Endothelial cell (in vitro differentiated cells): ENCODE data around the gene GRIN2A. TPM values are rescaled to one million over a fixed set of nuclear protein-coding genes. Genes with fewer than 3 reads are reported as not detected.

Source experiments
- DNase-seq: peaks from one replicate; pipeline ENCODE4 v3.0.0; 2021; ENCODE audit warnings: low spot score
- H3K27ac Mint-ChIP-seq: one replicate; pipeline ENCODE4 v1.8.0; 2021; ENCODE audit warnings: mixed read lengths, inconsistent platforms; ENCODE audit not compliant: unreplicated experiment
- H3K27me3 Mint-ChIP-seq: one replicate; pipeline ENCODE4 v1.8.0; 2021; ENCODE audit warnings: mild to moderate bottlenecking, moderate library complexity, mixed read lengths, inconsistent platforms; ENCODE audit not compliant: unreplicated experiment
- H3K36me3 Mint-ChIP-seq: one replicate; pipeline ENCODE4 v1.8.0; 2021; ENCODE audit warnings: mild to moderate bottlenecking, low read depth, mixed read lengths, inconsistent platforms; ENCODE audit not compliant: unreplicated experiment
- H3K4me1 Mint-ChIP-seq: one replicate; pipeline ENCODE4 v1.8.0; 2021; ENCODE audit warnings: mild to moderate bottlenecking, mixed read lengths, inconsistent platforms; ENCODE audit not compliant: unreplicated experiment
- H3K4me3 Mint-ChIP-seq: one replicate; pipeline ENCODE4 v1.8.0; 2021; ENCODE audit warnings: mild to moderate bottlenecking, mixed read lengths, inconsistent platforms; ENCODE audit not compliant: unreplicated experiment
- H3K9me3 Mint-ChIP-seq: one replicate; pipeline ENCODE4 v1.8.0; 2021; ENCODE audit warnings: mixed read lengths, inconsistent platforms; ENCODE audit not compliant: unreplicated experiment
- CTCF ChIP-seq: fragments of 200-600 bp; sonication (generic); IDR thresholded peaks from one replicate; pipeline ENCODE4 v1.5.0; 2021; ENCODE audit warnings: antibody characterized with exemption; ENCODE audit not compliant: unreplicated experiment
- total RNA-seq: library from RNA; stranded (reverse); fragmentation: NEBNext Ultra II Directional; extraction: Animal tissue kit (Norgen Biotek cat#: 25700); gene quantifications from one replicate; pipeline ENCODE4 v1.2.1, GENCODE V29; 2021; ENCODE audit not compliant: unreplicated experiment

GRIN2A gene
- total RNA-seq, 1 donor from 2014 or later, result 0.03 TPM

- H3K36me3 Mint-ChIP-seq, result no peaks in the 10 kb centered on the region
- no peak for DNase-seq
- no peak for TF ChIP-seq CTCF
- no peaks in the 10 kb centered on the region for H3K4me1 Mint-ChIP-seq
- H3K27ac Mint-ChIP-seq, result no peak overlapping the region
- no peaks in the 10 kb centered on the region for H3K27me3 Mint-ChIP-seq
- H3K9me3 Mint-ChIP-seq, result no peaks in the 10 kb centered on the region
- H3K4me3 Mint-ChIP-seq, result no peak overlapping the region
Observed at GRCh38 chr16:9966569-9967157, 215.6 kb downstream of the GRIN2A start.

GRCh38 chr16:9965079-9965478 is 217.1 kb downstream of the GRIN2A start:
- Mint-ChIP-seq H3K27ac (no peak overlapping the region), H3K36me3 (no peaks in the 10 kb centered on the region), H3K27me3 (no peaks in the 10 kb centered on the region), H3K9me3 (no peaks in the 10 kb centered on the region), H3K4me1 (no peaks in the 10 kb centered on the region), H3K4me3 (no peak overlapping the region)
- DNase-seq, result no peak
- no peak for TF ChIP-seq CTCF

GRCh38 chr16:9964426-9964825 is 217.8 kb downstream of the GRIN2A start:
- no peaks in the 10 kb centered on the region for H3K4me1 Mint-ChIP-seq
- no peak overlapping the region for H3K27ac Mint-ChIP-seq
- no peak overlapping the region for H3K4me3 Mint-ChIP-seq
- no peaks in the 10 kb centered on the region for H3K27me3 Mint-ChIP-seq
- H3K9me3 Mint-ChIP-seq, result no peaks in the 10 kb centered on the region
- no peaks in the 10 kb centered on the region for H3K36me3 Mint-ChIP-seq
- DNase-seq, result no peak
- no peak for TF ChIP-seq CTCF

GRCh38 chr16:9957433-9957832 is 224.8 kb downstream of the GRIN2A start:
- H3K36me3 Mint-ChIP-seq, result no peaks in the 10 kb centered on the region
- no peak overlapping the region for H3K27ac Mint-ChIP-seq
- H3K27me3 Mint-ChIP-seq, result peaks cover 2% of the 10 kb centered on the region
- no peak overlapping the region for H3K4me3 Mint-ChIP-seq
- no peak for DNase-seq
- no peaks in the 10 kb centered on the region for H3K9me3 Mint-ChIP-seq
- H3K4me1 Mint-ChIP-seq, result no peaks in the 10 kb centered on the region
- no peak for TF ChIP-seq CTCF

GRCh38 chr16:9957002-9957401 is 225.2 kb downstream of the GRIN2A start:
- Mint-ChIP-seq H3K9me3 (no peaks in the 10 kb centered on the region), H3K4me3 (no peak overlapping the region), H3K27ac (no peak overlapping the region), H3K4me1 (no peaks in the 10 kb centered on the region), H3K27me3 (peaks cover 2% of the 10 kb centered on the region), H3K36me3 (no peaks in the 10 kb centered on the region)
- DNase-seq, result no peak
- no peak for TF ChIP-seq CTCF
